K562 (cell line): ENCODE measurements around the gene CLEC2D. TPM values are rescaled to one million over a fixed set of nuclear protein-coding genes. Genes with fewer than 3 reads are reported as not detected.

Experiments used
- ATAC-seq: fragments of 200-7000 bp; cut with Tn5 transposase; 3 replicates; pipeline ENCODE4 v1.9.1; 2020; ENCODE audit warnings: moderate library complexity
- BruUV-seq: library from RNA; stranded (reverse); fragments of 400-500 nt; replicated peaks from 2 replicates; lab custom pipeline; 2021; lab: Mats Ljungman, UMichigan
- CTCF ChIA-PET: fragments of 300-600 bp; formaldehyde crosslinking; extraction: SDS; loops from one replicate; lab custom pipeline; 2021; ENCODE audit warnings: low intra/inter-chr PET ratio; lab: Yijun Ruan, JAX
- POLR2A ChIA-PET: fragments of 300-600, 350-650 bp; sonication (Branson Sonifier 250); formaldehyde crosslinking; extraction: SDS; loops from one replicate; lab custom pipeline; 2021; ENCODE audit warnings: antibody characterized with exemption, inconsistent platforms; lab: Yijun Ruan, JAX
- DNase-seq, 4 experiments: peaks; one replicate each; pipeline versions ENCODE4 v3.0.0 to v3.0.0-alpha.2; 2011 to 2018; ENCODE audit warnings: low spot score in 3 of 4, mixed read lengths in 3 of 4; ENCODE audit errors: extremely low read depth in 1 of 4
- FAIRE-seq: peaks from 2 replicates; lab custom pipeline; 2011; peaks lifted over from hg19 to GRCh38; lab: Jason Lieb, UNC
- H2AFZ ChIP-seq: 2 replicates; pipeline ENCODE4 v1.6.0; 2011; ENCODE audit warnings: low read depth, low read length, control low read depth, inconsistent platforms
- H3K27ac ChIP-seq: fragments of 200-600 bp; 3 replicates; pipeline ENCODE4 v1.8.0; 2011; ENCODE audit warnings: low read depth, mild to moderate bottlenecking, control low read depth, inconsistent platforms, low read length, moderate library complexity, mixed read lengths; ENCODE audit errors: extremely low read depth
- H3K27me3 ChIP-seq, 2 experiments: fragments of 300-600 bp in 1 of 2; 2 replicates in 1 of 2; 3 replicates in 1 of 2; pipeline versions ENCODE4 v1.6.0 to v1.8.0; 2011; ENCODE audit warnings: inconsistent platforms in 2 of 2, low read length in 2 of 2, mild to moderate bottlenecking in 1 of 2, mixed read lengths in 1 of 2, moderate library complexity in 1 of 2; ENCODE audit not compliant: control insufficient read depth in 2 of 2, insufficient read depth in 2 of 2
- H3K36me3 ChIP-seq: fragments of 300-600 bp; 3 replicates; pipeline ENCODE4 v1.8.0; 2011; ENCODE audit warnings: mild to moderate bottlenecking, low read length, inconsistent platforms; ENCODE audit not compliant: control insufficient read depth, insufficient read depth
- H3K4me1 ChIP-seq, 2 experiments: fragments of 200-600 bp in 1 of 2; replicated peaks in 1 of 2; 2 replicates in 1 of 2; 3 replicates in 1 of 2; pipeline versions ENCODE4 v1.5.1 to v1.8.0; 2011; ENCODE audit warnings: inconsistent platforms in 2 of 2, low read length in 2 of 2, mild to moderate bottlenecking in 1 of 2, mixed read lengths in 1 of 2, moderate library complexity in 1 of 2; ENCODE audit not compliant: control insufficient read depth in 2 of 2, insufficient read depth in 2 of 2
- H3K4me2 ChIP-seq: 2 replicates; pipeline ENCODE4 v1.6.1; 2011; ENCODE audit warnings: low read length, control low read depth, inconsistent platforms, mixed read lengths; ENCODE audit not compliant: insufficient read depth
- H3K4me3 ChIP-seq: fragments of 200-600 bp; sonication (generic), shearing (Covaris generic); 2 replicates; pipeline ENCODE4 v1.5.1; 2016; ENCODE audit warnings: control low read depth, inconsistent platforms
- H3K79me2 ChIP-seq: fragments of 200-600 bp; 3 replicates; pipeline ENCODE4 v1.8.0; 2011; ENCODE audit warnings: low read length, inconsistent platforms; ENCODE audit not compliant: control insufficient read depth, insufficient read depth
- H3K9ac ChIP-seq, 2 experiments: 2 replicates each; pipeline versions ENCODE4 v1.6.0 to v1.6.1; 2011; ENCODE audit warnings: low read depth in 2 of 2, low read length in 2 of 2, control low read depth in 1 of 2, inconsistent platforms in 1 of 2, mild to moderate bottlenecking in 1 of 2, mixed read lengths in 1 of 2; ENCODE audit not compliant: insufficient read depth in 1 of 2
- H3K9me1 ChIP-seq: one replicate; pipeline ENCODE4 v1.6.0; 2011; ENCODE audit warnings: inconsistent platforms, mild to moderate bottlenecking, low read length, moderate library complexity; ENCODE audit not compliant: control insufficient read depth, insufficient read depth
- H3K9me3 ChIP-seq: replicated peaks from 2 replicates; pipeline ENCODE4 v1.5.1; 2011; ENCODE audit warnings: low read depth, low read length, inconsistent platforms; ENCODE audit not compliant: control insufficient read depth, insufficient read depth
- H4K20me1 ChIP-seq: replicated peaks from 2 replicates; pipeline ENCODE4 v1.6.1; 2011; ENCODE audit warnings: low read length, inconsistent platforms, mixed read lengths; ENCODE audit not compliant: control insufficient read depth, insufficient read depth
- C11orf30 ChIP-seq: fragments of 450-650 bp; IDR thresholded peaks from 2 replicates; pipeline ENCODE4 v1.6.1; 2016; ENCODE audit warnings: low read depth, mild to moderate bottlenecking
- CBX3 ChIP-seq, 2 experiments: IDR thresholded peaks; 1 replicate in 1 of 2; 2 replicates in 1 of 2; pipeline ENCODE4 v1.6.1; 2012; ENCODE audit warnings: inconsistent platforms in 2 of 2, low read length in 2 of 2, borderline replicate concordance in 1 of 2, control low read depth in 1 of 2
- FOXM1 ChIP-seq, 2 experiments: fragments of 450-650 bp in 1 of 2; sonication (generic) in 1 of 2; formaldehyde crosslinking in 1 of 2; IDR thresholded peaks; 2 replicates each; pipeline versions ENCODE4 v1.6.1 to v1.9.0; 2017 to 2022; ENCODE audit warnings: low read depth in 2 of 2, mild to moderate bottlenecking in 2 of 2, missing genetic modification reagents in 1 of 2, moderate library complexity in 1 of 2
- MAFF ChIP-seq: IDR thresholded peaks from 2 replicates; pipeline ENCODE4 v1.6.1; 2012; ENCODE audit warnings: low read length, improper control_type of control experiment
- MAFG ChIP-seq: fragments of 450-650 bp; conservative IDR thresholded peaks from 2 replicates; pipeline ENCODE4 v1.6.1; 2016; ENCODE audit warnings: missing genetic modification characterization, missing compliant biosample characterization
- MYBL2 ChIP-seq, 2 experiments: fragments of 450-650 bp in 1 of 2; sonication (generic) in 1 of 2; formaldehyde crosslinking in 1 of 2; IDR thresholded peaks; 2 replicates each; pipeline versions ENCODE4 v1.6.1 to v1.8.1; 2017 to 2022; ENCODE audit warnings: borderline replicate concordance in 1 of 2, inconsistent platforms in 1 of 2, low read depth in 1 of 2, mild to moderate bottlenecking in 1 of 2, missing genetic modification reagents in 1 of 2, moderate library complexity in 1 of 2
- NFE2 ChIP-seq: IDR thresholded peaks from 2 replicates; pipeline ENCODE4 v1.6.1; 2014; ENCODE audit warnings: antibody characterized with exemption, low read depth
- NFE2L1 ChIP-seq: fragments of 450-650 bp; IDR thresholded peaks from 2 replicates; pipeline ENCODE4 v1.6.1; 2016; ENCODE audit warnings: missing genetic modification characterization, low read depth, mild to moderate bottlenecking, missing compliant biosample characterization, moderate library complexity, borderline replicate concordance
- POLR2B ChIP-seq: fragments of 450-650 bp; IDR thresholded peaks from 2 replicates; pipeline ENCODE4 v1.6.1; 2018; ENCODE audit warnings: low read depth; ENCODE audit not compliant: partially characterized antibody
- SMARCC2 ChIP-seq: fragments of 450-650 bp; IDR thresholded peaks from 2 replicates; pipeline ENCODE4 v1.6.1; 2017; ENCODE audit warnings: antibody characterized with exemption, moderate library complexity, mild to moderate bottlenecking, low read depth
- ZNF316 ChIP-seq: fragments of 450-650 bp; IDR thresholded peaks from 2 replicates; pipeline ENCODE4 v1.6.1; 2016
- ZNF780A ChIP-seq: fragments of 250-450 bp; sonication (Bioruptor Pico); IDR thresholded peaks from 2 replicates; pipeline ENCODE4 v1.5.0; 2021; ENCODE audit warnings: mild to moderate bottlenecking
- WGBS: fragments of 100-300 bp; shearing (Covaris generic); methylation state at CpG from one replicate; pipeline ENCODE4 v1.1.6; 2016; ENCODE audit warnings: low coverage, mixed read lengths; ENCODE audit not compliant: insufficient coverage; ENCODE audit errors: missing lambda C conversion rate; 5-methylcytosine and 5-hydroxymethylcytosine counted together
- in situ Hi-C: fragments of 300-500 bp; cut with MboI; formaldehyde crosslinking; loops from 4 replicates; pipeline ENCODE4 v1.15.0; 2018; ENCODE audit warnings: inconsistent platforms, mixed read lengths
- intact Hi-C: fragments of 100-400 bp; cut with micrococcal nuclease; formaldehyde crosslinking; loops from 2 replicates; pipeline ENCODE4 v1.14.2; 2022
- polyA plus RNA-seq, 8 experiments: library from polyadenylated mRNA; depleted of rRNA in 4 of 8; stranded (reverse) in 5 of 8; unstranded in 3 of 8; fragments of >200 nt; fragmentation: Nextera tagmentation in 2 of 8; fragmentation: Illumina TruSeq in 1 of 8; extraction: Ambion mirVana in 2 of 8; extraction: Trizol in 1 of 8; gene quantifications; 2 replicates each; pipeline versions ENCODE4 v1.2.1 to v1.2.3, GENCODE V29; 2011 to 2014; ENCODE audit warnings: inconsistent platforms in 1 of 8, missing spikeins in 1 of 8
- total RNA-seq, 7 experiments: library from RNA; depleted of rRNA in 6 of 7; stranded (reverse); fragments of >200 nt in 6 of 7; fragmentation: Illumina TruSeq in 2 of 7; extraction: Trizol in 2 of 7; gene quantifications; 2 replicates each; pipeline versions ENCODE4 v1.2.1 to v1.2.3, GENCODE V29; 2011 to 2021; ENCODE audit warnings: low replicate concordance in 1 of 7
- TF ChIP-seq, protein P1 (sequence below): fragments of 450-650 bp; IDR thresholded peaks from 2 replicates; pipeline ENCODE4 v1.6.1; 2017; ENCODE audit warnings: antibody characterized with exemption, mild to moderate bottlenecking

Gene CLEC2D
- total and polyA plus RNA-seq, 9 of the 15 experiments (the other 6 are each of a cell fraction or from before 2014, with no cell fraction given): 1.4 to 5.0 (median 2.2) TPM

GRCh38 chr12:9731797-9732196 is 62.3 kb downstream of the CLEC2D start:
- Histone ChIP-seq H4K20me1 (no peaks in the 10 kb centered on the region), H3K79me2 (no peaks in the 10 kb centered on the region), H2AFZ (peak overlapping the region; percentile 73), H3K4me2 (no peak overlapping the region), H3K9me1 (no peaks in the 10 kb centered on the region), H3K4me1 (no peaks in the 10 kb centered on the region; a peak in 1 of 5 replicates), H3K27me3 (no peaks in the 10 kb centered on the region), H3K9ac (peak overlapping the region in 1 of 2 experiments; percentile 31; a peak in 1 of 4 replicates), H3K4me3 (no peak overlapping the region), H3K27ac (peak overlapping the region; percentile 52; the same call in 1 of the 3 replicates), H3K36me3 (no peaks in the 10 kb centered on the region), H3K9me3 (no peaks in the 10 kb centered on the region)
- POLR2A ChIA-PET: no interaction called here
- DNase-seq (no peak), ATAC-seq (peak; percentile 46; the same call in 1 of the 3 replicates)
- in situ Hi-C loops: no loop called here
- no TSS peak for BruUV-seq
- CTCF ChIA-PET: no interaction called here
- intact Hi-C loops: no loop called here
- TF ChIP-seq MAFF (peak; percentile 29; the same call in 1 of the 2 replicates), POLR2B (no peak), NFE2 (peak; percentile 69), FOXM1 (IDR thresholded peaks at IDR 0.05; ENCODE audit: low read depth) (peak; percentile 74; the same call in 1 of the 2 replicates), FOXM1 (CRISPR knock-in tag; IDR thresholded peaks at IDR 0.05; ENCODE audit: low read depth) (no peak), C11orf30 (peak; percentile 72), ZNF780A (CRISPR knock-in tag) (no peak), NFE2L1 (peak; percentile 72; the same call in 1 of the 2 replicates), CBX3 (IDR thresholded peaks at IDR 0.05; ENCODE audit: borderline replicate concordance in 1 of 2, low read length in 2 of 2) (no peak), SMARCC2 (0 out of 2 replicates have a peak, but pooled peaks have one; percentile 21), MYBL2 (IDR thresholded peaks at IDR 0.05; ENCODE audit: low read depth) (peak; percentile 51; the same call in 1 of the 2 replicates), MYBL2 (CRISPR knock-in tag; IDR thresholded peaks at IDR 0.05; ENCODE audit: borderline replicate concordance) (no peak), MAFG (tag) (peak; percentile 88), ZNF316 (peak; percentile 76)
- TF ChIP-seq, protein P1, sequence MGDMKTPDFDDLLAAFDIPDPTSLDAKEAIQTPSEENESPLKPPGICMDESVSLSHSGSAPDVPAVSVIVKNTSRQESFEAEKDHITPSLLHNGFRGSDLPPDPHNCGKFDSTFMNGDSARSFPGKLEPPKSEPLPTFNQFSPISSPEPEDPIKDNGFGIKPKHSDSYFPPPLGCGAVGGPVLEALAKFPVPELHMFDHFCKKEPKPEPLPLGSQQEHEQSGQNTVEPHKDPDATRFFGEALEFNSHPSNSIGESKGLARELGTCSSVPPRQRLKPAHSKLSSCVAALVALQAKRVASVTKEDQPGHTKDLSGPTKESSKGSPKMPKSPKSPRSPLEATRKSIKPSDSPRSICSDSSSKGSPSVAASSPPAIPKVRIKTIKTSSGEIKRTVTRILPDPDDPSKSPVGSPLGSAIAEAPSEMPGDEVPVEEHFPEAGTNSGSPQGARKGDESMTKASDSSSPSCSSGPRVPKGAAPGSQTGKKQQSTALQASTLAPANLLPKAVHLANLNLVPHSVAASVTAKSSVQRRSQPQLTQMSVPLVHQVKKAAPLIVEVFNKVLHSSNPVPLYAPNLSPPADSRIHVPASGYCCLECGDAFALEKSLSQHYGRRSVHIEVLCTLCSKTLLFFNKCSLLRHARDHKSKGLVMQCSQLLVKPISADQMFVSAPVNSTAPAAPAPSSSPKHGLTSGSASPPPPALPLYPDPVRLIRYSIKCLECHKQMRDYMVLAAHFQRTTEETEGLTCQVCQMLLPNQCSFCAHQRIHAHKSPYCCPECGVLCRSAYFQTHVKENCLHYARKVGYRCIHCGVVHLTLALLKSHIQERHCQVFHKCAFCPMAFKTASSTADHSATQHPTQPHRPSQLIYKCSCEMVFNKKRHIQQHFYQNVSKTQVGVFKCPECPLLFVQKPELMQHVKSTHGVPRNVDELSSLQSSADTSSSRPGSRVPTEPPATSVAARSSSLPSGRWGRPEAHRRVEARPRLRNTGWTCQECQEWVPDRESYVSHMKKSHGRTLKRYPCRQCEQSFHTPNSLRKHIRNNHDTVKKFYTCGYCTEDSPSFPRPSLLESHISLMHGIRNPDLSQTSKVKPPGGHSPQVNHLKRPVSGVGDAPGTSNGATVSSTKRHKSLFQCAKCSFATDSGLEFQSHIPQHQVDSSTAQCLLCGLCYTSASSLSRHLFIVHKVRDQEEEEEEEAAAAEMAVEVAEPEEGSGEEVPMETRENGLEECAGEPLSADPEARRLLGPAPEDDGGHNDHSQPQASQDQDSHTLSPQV: 0 out of 2 replicates have a peak, but pooled peaks have one; percentile 27
- TF ChIP-seq, all 486 proteins: peak for 10
- 45% methylated on average over 2 of the region's 2 CpGs for WGBS
- no peak for FAIRE-seq
